ENCODE data around the gene SLCO4C1. TPM values are rescaled to one million over a fixed set of nuclear protein-coding genes. Genes with fewer than 3 reads are reported as not detected.

Gene SLCO4C1
- total and polyA plus RNA-seq, 9 of the 15 experiments (the other 6 are each of a cell fraction or from before 2014, with no cell fraction given) = 0.04 to 1.1 (median 0.13) TPM; not detected in 1

DNA sequence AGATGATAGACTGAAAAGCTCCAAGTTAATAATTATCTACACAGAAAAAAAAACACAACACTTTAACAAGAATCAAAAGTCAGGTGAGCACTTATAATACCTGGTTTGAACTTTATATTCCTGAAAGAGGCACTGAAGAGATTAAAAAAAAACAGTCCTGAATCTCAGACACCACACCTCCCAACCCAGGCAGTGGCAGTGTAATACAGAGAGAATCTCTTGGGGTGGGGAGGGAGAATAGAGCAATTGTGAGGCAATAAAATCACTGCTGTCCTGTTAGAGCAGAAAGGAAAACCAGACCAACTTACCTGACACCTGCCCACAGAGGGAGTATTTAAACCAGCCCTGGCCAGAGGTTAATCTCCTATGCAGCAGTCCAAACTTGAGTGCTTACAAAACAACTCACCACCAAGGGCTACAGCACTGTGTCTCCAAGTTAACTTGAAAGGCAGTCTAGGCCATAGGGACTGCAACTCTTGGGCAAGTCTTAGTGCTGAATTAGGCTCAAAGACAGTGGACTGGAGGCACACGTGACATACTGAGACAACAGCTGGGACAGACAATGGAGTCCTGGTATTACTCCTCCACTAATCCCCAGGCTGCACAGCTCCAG is 54.2 kb downstream of the SLCO4C1 start:
- Histone ChIP-seq H3K36me3 (ENCODE audit: control insufficient read depth, insufficient read depth, low read length) (no peaks in the 10 kb centered on the region), H2AFZ (ENCODE audit: low read depth, low read length) (no peak overlapping the region), H3K9me1 (ENCODE audit: control insufficient read depth, insufficient read depth, low read length) (no peaks in the 10 kb centered on the region), H3K79me2 (ENCODE audit: control insufficient read depth, insufficient read depth, low read length) (no peaks in the 10 kb centered on the region), H3K9me3 (replicated peaks; ENCODE audit: control insufficient read depth, insufficient read depth, low read depth, low read length) (no peaks in the 10 kb centered on the region; the same call in 1 of the 2 replicates), H3K4me1 (replicated peaks in 1 of 2; ENCODE audit: control insufficient read depth in 2 of 2, insufficient read depth in 2 of 2, low read length in 2 of 2) (no peaks in the 10 kb centered on the region), H3K4me3 (no peak overlapping the region), H3K27ac (ENCODE audit: extremely low read depth, low read depth, low read length) (no peak overlapping the region), H3K4me2 (ENCODE audit: insufficient read depth, low read length) (no peak overlapping the region), H4K20me1 (replicated peaks; ENCODE audit: control insufficient read depth, insufficient read depth, low read length) (no peaks in the 10 kb centered on the region), H3K27me3 (ENCODE audit: control insufficient read depth in 2 of 2, insufficient read depth in 2 of 2, low read length in 2 of 2) (no peaks in the 10 kb centered on the region), H3K9ac (ENCODE audit: insufficient read depth in 1 of 2, low read depth in 2 of 2, low read length in 2 of 2) (no peak overlapping the region)
- ChIA-PET CTCF (ENCODE audit: low intra/inter-chr PET ratio) (no interaction called here), POLR2A (no interaction called here)
- 0% methylated on average over 1 of the region's 1 CpG for WGBS (ENCODE audit: insufficient coverage, low coverage, missing lambda C conversion rate)
- no peak for FAIRE-seq
- no peak for DNase-seq (ENCODE audit: extremely low read depth in 1 of 4, low spot score in 3 of 4)
- BruUV-seq (replicated peaks) = no TSS peak
- no peak for ATAC-seq
- in situ Hi-C loops (cut with MboI) = no loop called here
- intact Hi-C loops (cut with micrococcal nuclease) = no loop called here
- no peak for TF ChIP-seq RREB1 (CRISPR knock-in tag; IDR thresholded peaks at IDR 0.05)
- no peak for TF ChIP-seq PHF20 (IDR thresholded peaks at IDR 0.05; ENCODE audit: partially characterized antibody)
- TF ChIP-seq CXXC5 (CRISPR knock-in tag; IDR thresholded peaks at IDR 0.05) = no peak
- TF ChIP-seq MYNN (IDR thresholded peaks at IDR 0.05) = no peak
- no peak for TF ChIP-seq MYNN (CRISPR knock-in tag; IDR thresholded peaks at IDR 0.05)
- no peak for TF ChIP-seq HDAC6 (IDR thresholded peaks at IDR 0.05; ENCODE audit: low read depth, low read length)
- TF ChIP-seq RFX5 (IDR thresholded peaks at IDR 0.05; ENCODE audit: low read depth, low read length) = no peak
- TF ChIP-seq GTF3C2 (IDR thresholded peaks at IDR 0.05; ENCODE audit: borderline replicate concordance, extremely low read depth, insufficient read length) = no peak
- no peak for TF ChIP-seq ZNF124 (CRISPR knock-in tag; IDR thresholded peaks at IDR 0.05)
- TF ChIP-seq, protein P1, sequence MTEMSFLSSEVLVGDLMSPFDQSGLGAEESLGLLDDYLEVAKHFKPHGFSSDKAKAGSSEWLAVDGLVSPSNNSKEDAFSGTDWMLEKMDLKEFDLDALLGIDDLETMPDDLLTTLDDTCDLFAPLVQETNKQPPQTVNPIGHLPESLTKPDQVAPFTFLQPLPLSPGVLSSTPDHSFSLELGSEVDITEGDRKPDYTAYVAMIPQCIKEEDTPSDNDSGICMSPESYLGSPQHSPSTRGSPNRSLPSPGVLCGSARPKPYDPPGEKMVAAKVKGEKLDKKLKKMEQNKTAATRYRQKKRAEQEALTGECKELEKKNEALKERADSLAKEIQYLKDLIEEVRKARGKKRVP (CRISPR knock-in tag; IDR thresholded peaks at IDR 0.05) = no peak
- TF ChIP-seq TCF7L2 (IDR thresholded peaks at IDR 0.05; ENCODE audit: low read depth, low read length) = no peak
- no peak for TF ChIP-seq CREB5 (CRISPR knock-in tag; IDR thresholded peaks at IDR 0.05)

All from K562 (cell line).